NCI-H128 (cell line): Measurements from ENCODE around the gene DEFB131A.
"Not testable (repeated sequence)": the region's sequence is repeated elsewhere in the genome, so short reads cannot be mapped to it uniquely, and the experiment has no call there.

ENCODE experiments used
- DNase-seq: peaks from one replicate; lab custom pipeline; 2025; ENCODE audit not compliant: unreplicated experiment; lab: John Stamatoyannopoulos, UW

The DEFB131A gene

GRCh38 chr4:9494256-9495035, 50.2 kb downstream of the DEFB131A start:
- not testable (repeated sequence) for DNase-seq

DNA sequence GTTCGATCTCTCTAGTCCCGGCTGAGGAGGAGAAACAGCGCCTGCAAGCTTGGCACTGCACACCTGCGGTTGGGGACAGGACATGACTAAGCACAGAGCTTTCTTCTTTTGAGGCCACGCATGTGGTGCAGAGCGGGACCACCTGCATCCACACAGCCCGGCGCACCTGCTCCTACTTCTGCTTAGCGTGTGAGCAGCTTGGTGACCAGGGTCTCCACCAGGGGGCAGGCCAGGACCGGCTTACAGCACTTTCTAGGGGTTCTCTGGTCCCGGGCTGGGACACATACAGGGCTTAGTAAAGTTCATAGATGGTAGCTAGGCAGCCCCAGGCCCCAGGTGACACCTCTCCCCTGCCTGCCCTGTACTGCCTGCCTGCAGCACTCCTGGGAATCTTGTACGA, 51.2 kb downstream of the DEFB131A start:
- peak; percentile 0 for DNase-seq

DNA sequence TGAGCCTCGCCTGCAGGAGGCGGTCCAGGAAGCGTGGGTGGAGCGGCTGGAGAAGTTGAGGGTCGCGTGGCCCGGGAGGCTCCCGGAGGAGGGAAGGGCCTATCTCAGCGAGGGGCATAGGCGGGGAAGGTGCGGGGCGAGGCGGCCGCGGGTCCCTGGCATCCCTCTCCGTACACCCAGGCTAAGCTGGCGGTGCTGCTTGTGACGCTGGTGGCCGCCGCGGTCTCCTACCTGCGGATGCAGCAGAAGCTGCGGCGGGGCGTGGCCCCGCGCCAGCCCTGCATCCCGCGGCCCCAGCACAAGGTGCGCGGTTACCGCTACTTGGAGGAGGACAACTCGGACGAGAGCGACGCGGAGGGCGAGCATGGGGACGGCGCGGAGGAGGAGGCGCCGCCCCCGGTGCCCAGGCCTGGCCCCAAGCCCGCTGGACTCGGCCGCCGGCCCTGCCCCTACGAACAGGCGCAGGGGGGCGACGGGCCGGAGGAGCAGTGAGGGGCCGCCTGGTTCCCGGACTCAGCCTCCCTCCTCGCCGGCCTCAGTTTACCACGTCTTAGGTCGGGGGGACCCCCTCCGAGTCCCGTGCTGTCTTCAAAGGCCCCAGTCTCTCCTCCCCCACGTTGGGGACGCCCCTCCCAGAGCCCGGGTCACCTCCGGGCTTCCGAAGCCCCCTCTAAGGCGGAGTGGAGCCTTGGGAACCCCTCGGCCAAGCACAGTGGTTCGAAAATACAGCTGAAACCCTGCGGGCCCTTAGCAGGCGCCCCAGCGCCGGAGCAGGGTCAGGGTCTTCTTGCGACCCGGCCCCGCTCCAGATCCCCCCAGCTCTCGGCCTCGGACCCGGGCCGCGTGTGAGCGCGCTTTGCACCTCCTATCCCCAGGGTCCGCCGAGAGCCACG, 53.6 kb downstream of the DEFB131A start:
- not testable (repeated sequence) for DNase-seq

DNA sequence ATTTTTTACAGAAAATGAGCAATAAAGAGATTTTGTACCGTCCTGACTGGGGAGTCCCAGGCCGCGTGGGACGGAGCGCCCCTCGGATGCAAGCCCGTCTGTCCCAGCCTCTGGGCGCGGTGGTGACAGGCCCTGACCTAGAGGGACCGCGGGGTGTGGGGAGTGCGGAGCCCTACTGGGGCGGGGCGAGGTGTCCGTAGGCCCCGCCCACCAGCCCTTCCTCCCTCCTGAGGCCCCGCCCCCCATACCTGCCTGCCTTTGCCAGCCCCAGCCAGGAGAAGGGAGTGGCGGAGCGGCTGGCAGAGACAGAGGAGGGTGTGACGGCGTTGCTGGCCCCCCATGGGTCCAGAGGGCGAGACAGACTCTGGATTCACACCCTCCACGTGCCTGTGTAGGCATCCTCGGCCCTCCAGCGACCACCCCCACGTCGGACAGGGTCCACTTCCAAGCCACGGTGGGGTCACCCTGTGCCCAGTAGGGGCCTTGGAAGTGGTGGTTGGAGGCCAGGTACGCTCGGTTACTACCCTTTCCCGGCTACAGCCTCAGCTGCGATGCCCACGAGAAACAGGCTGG, 54.3 kb downstream of the DEFB131A start:
- not testable (repeated sequence) for DNase-seq

- not testable (repeated sequence) for DNase-seq
Observed at GRCh38 chr4:9499974-9500487, 55.8 kb downstream of the DEFB131A start.
